HUES6 (cell line): ENCODE results near the gene CD74.

Experiments
- H3K27ac ChIP-seq: 2 replicates; pipeline ENCODE4 v1.7.0; 2013; ENCODE audit warnings: low read depth, mild to moderate bottlenecking, low read length, inconsistent platforms
- H3K27me3 ChIP-seq: 2 replicates; pipeline ENCODE4 v1.6.1; 2013; ENCODE audit warnings: low read length; ENCODE audit not compliant: control insufficient read depth, insufficient read depth
- H3K36me3 ChIP-seq: 2 replicates; pipeline ENCODE4 v1.6.1; 2013; ENCODE audit warnings: low read length; ENCODE audit not compliant: control insufficient read depth, insufficient read depth
- H3K4me1 ChIP-seq: 2 replicates; pipeline ENCODE4 v1.6.1; 2013; ENCODE audit warnings: low read length; ENCODE audit not compliant: control insufficient read depth, insufficient read depth
- H3K4me3 ChIP-seq: 2 replicates; pipeline ENCODE4 v1.5.1; 2013; ENCODE audit warnings: low read depth, low read length
- H3K9ac ChIP-seq: one replicate; pipeline ENCODE4 v1.6.1; 2013; ENCODE audit warnings: mild to moderate bottlenecking, low read length
- H3K9me3 ChIP-seq: 2 replicates; pipeline ENCODE4 v1.6.1; 2013; ENCODE audit warnings: low read depth, low read length; ENCODE audit not compliant: control insufficient read depth, insufficient read depth

CD74 gene

GRCh38 chr5:150374651-150375050 lies 38.1 kb downstream of the CD74 start:
- Histone ChIP-seq H3K9ac (no peak overlapping the region), H3K27me3 (no peaks in the 10 kb centered on the region), H3K4me1 (no peaks in the 10 kb centered on the region), H3K9me3 (no peaks in the 10 kb centered on the region), H3K27ac (no peak overlapping the region), H3K4me3 (no peak overlapping the region), H3K36me3 (peaks cover 100% of the 10 kb centered on the region)

- Histone ChIP-seq H3K27me3 (no peaks in the 10 kb centered on the region), H3K36me3 (peaks cover 100% of the 10 kb centered on the region), H3K9ac (no peak overlapping the region), H3K9me3 (no peaks in the 10 kb centered on the region), H3K4me3 (no peak overlapping the region), H3K4me1 (no peaks in the 10 kb centered on the region), H3K27ac (no peak overlapping the region)
Observed at GRCh38 chr5:150372639-150373038, 40.1 kb downstream of the CD74 start.

GRCh38 chr5:150368526-150368925 lies 44.2 kb downstream of the CD74 start:
- Histone ChIP-seq H3K9ac (no peak overlapping the region), H3K4me1 (no peaks in the 10 kb centered on the region), H3K9me3 (no peaks in the 10 kb centered on the region), H3K4me3 (no peak overlapping the region), H3K27me3 (no peaks in the 10 kb centered on the region), H3K36me3 (peaks cover 94% of the 10 kb centered on the region), H3K27ac (no peak overlapping the region)

GRCh38 chr5:150364004-150364403 lies 48.7 kb downstream of the CD74 start:
- Histone ChIP-seq H3K36me3 (peaks cover 91% of the 10 kb centered on the region), H3K27ac (no peak overlapping the region), H3K27me3 (no peaks in the 10 kb centered on the region), H3K9me3 (no peaks in the 10 kb centered on the region), H3K9ac (no peak overlapping the region), H3K4me1 (no peaks in the 10 kb centered on the region), H3K4me3 (no peak overlapping the region)

GRCh38 chr5:150363185-150363584 lies 49.5 kb downstream of the CD74 start:
- no peak overlapping the region for H3K27ac ChIP-seq
- no peaks in the 10 kb centered on the region for H3K9me3 ChIP-seq
- H3K36me3 ChIP-seq, result peaks cover 83% of the 10 kb centered on the region
- no peak overlapping the region for H3K9ac ChIP-seq
- no peak overlapping the region for H3K4me3 ChIP-seq
- H3K4me1 ChIP-seq, result peaks cover 4% of the 10 kb centered on the region; the same call in 1 of the 2 replicates
- no peaks in the 10 kb centered on the region for H3K27me3 ChIP-seq

GRCh38 chr5:150361301-150361700 lies 51.4 kb downstream of the CD74 start:
- H3K9me3 ChIP-seq, result no peaks in the 10 kb centered on the region
- no peak overlapping the region for H3K4me3 ChIP-seq
- no peak overlapping the region for H3K27ac ChIP-seq
- H3K27me3 ChIP-seq, result no peaks in the 10 kb centered on the region
- peaks cover 69% of the 10 kb centered on the region for H3K36me3 ChIP-seq
- H3K4me1 ChIP-seq, result peaks cover 8% of the 10 kb centered on the region
- no peak overlapping the region for H3K9ac ChIP-seq

GRCh38 chr5:150358261-150359095 lies 54.2 kb downstream of the CD74 start:
- H3K4me1 ChIP-seq, result peaks cover 8% of the 10 kb centered on the region

GRCh38 chr5:150357326-150358260 lies 55.1 kb downstream of the CD74 start, which contains the start of gene TCOF1:
Gene TCOF1 (plus strand): TSS chr5:150357697. CDS start chr5:150357747, 50 bp downstream.
- Histone ChIP-seq H3K36me3 (peaks cover 32% of the 10 kb centered on the region), H3K27me3 (no peaks in the 10 kb centered on the region), H3K9me3 (no peaks in the 10 kb centered on the region), H3K4me1 (peaks cover 8% of the 10 kb centered on the region), H3K9ac (peak within 1 kb of the TSS; percentile 95), H3K27ac (peak within 1 kb of the TSS; percentile 86), H3K4me3 (peak within 1 kb of the TSS; percentile 82)

More at GRCh38 chr5:150358261-150359095, 54.2 kb downstream of the CD74 start:
- no peaks in the 10 kb centered on the region for H3K9me3 ChIP-seq
- H3K27ac ChIP-seq, result peak overlapping the region; percentile 86
- peak overlapping the region; percentile 82 for H3K4me3 ChIP-seq
- peak overlapping the region; percentile 95 for H3K9ac ChIP-seq
- H3K36me3 ChIP-seq, result peaks cover 41% of the 10 kb centered on the region
- H3K27me3 ChIP-seq, result no peaks in the 10 kb centered on the region

GRCh38 chr5:150356575-150357294 lies 56.0 kb downstream of the CD74 start:
- peak overlapping the region; percentile 36 for H3K4me3 ChIP-seq
- H3K27me3 ChIP-seq, result no peaks in the 10 kb centered on the region
- H3K36me3 ChIP-seq, result peaks cover 24% of the 10 kb centered on the region
- no peak overlapping the region for H3K9ac ChIP-seq
- no peaks in the 10 kb centered on the region for H3K9me3 ChIP-seq
- H3K4me1 ChIP-seq, result peaks cover 8% of the 10 kb centered on the region
- no peak overlapping the region for H3K27ac ChIP-seq

GRCh38 chr5:150355791-150356190 lies 56.9 kb downstream of the CD74 start:
- Histone ChIP-seq H3K9me3 (no peaks in the 10 kb centered on the region), H3K9ac (no peak overlapping the region), H3K27ac (no peak overlapping the region), H3K36me3 (peaks cover 14% of the 10 kb centered on the region), H3K4me1 (peaks cover 11% of the 10 kb centered on the region), H3K27me3 (no peaks in the 10 kb centered on the region), H3K4me3 (no peak overlapping the region)
